ENCODE data around the gene ARMCX5.

DNA sequence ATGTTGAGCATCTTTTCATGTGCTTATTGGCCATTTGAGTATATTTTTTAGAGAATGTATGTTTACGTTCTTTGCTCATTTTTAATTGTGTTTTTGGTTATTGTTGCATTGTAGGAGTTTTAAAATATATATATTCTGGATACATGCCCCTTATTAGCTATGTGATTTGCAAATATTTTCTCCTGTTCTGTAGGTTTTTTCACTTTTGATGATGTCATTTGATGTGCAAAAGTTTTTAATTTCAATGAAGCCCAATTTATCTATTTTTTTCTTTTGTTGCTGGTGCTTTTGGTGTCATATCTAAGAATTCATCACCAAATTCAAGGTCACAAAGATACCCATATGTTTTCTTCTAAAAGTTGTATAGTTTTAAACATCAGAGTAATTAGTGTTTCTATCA, 6.8 kb downstream of the ARMCX5 start:
- TF ChIP-seq CTCF (IDR thresholded peaks at IDR 0.05; ENCODE audit: poor library complexity), result no peak
- TF ChIP-seq EZH2 (IDR thresholded peaks at IDR 0.05; ENCODE audit: borderline replicate concordance), result no peak
